GDM1 (cell line): Measurements from ENCODE around the gene IFRD2.
"Not testable (repeated sequence)": the region's sequence is repeated elsewhere in the genome, so short reads cannot be mapped to it uniquely, and the experiment has no call there.

Experiments used
- DNase-seq: peaks from one replicate; lab custom pipeline; 2025; lab: John Stamatoyannopoulos, UW

IFRD2 gene

GRCh38 chr3:50324351-50325112 is 32.3 kb upstream of the IFRD2 start:
- DNase-seq = peak; percentile 24

GRCh38 chr3:50323614-50324199 is 31.5 kb upstream of the IFRD2 start:
- no peak for DNase-seq

GRCh38 chr3:50323092-50323600 is 30.9 kb upstream of the IFRD2 start:
- DNase-seq = no peak

GRCh38 chr3:50322386-50323091 is 30.3 kb upstream of the IFRD2 start, which contains the start of gene HYAL2:
HYAL2 (minus strand) TSS chr3:50322745; CDS start chr3:50320489, 2,256 bp downstream.
- no peak for DNase-seq

- DNase-seq = no peak
These were observed 29.8 kb upstream of the IFRD2 start for GRCh38 chr3:50322115-50322385.

- peak; percentile 77 for DNase-seq
These were observed 29.3 kb upstream of the IFRD2 start for GRCh38 chr3:50321336-50322114.

- DNase-seq = peak; percentile 62
These were observed 28.7 kb upstream of the IFRD2 start for GRCh38 chr3:50320853-50321335.

GRCh38 chr3:50319894-50320625 is 27.8 kb upstream of the IFRD2 start:
- no peak for DNase-seq

GRCh38 chr3:50319181-50319893 is 27.1 kb upstream of the IFRD2 start:
- no peak for DNase-seq

- DNase-seq = no peak
These were observed 26.4 kb upstream of the IFRD2 start for GRCh38 chr3:50318615-50319014.

GRCh38 chr3:50318163-50318562 is 25.9 kb upstream of the IFRD2 start:
- DNase-seq = no peak

- no peak for DNase-seq
These were observed 25.1 kb upstream of the IFRD2 start for GRCh38 chr3:50317300-50317699.

- no peak for DNase-seq
These were observed 24.5 kb upstream of the IFRD2 start for GRCh38 chr3:50316657-50317242.

GRCh38 chr3:50314816-50315215 is 22.6 kb upstream of the IFRD2 start:
- DNase-seq = no peak

GRCh38 chr3:50314342-50314741 is 22.1 kb upstream of the IFRD2 start:
- no peak for DNase-seq

GRCh38 chr3:50312041-50312440 is 19.8 kb upstream of the IFRD2 start:
- DNase-seq = not testable (repeated sequence)

- DNase-seq = no peak
These were observed 12.4 kb upstream of the IFRD2 start for GRCh38 chr3:50304601-50305000.

GRCh38 chr3:50303013-50303815 is 11.0 kb upstream of the IFRD2 start, which contains the start of gene HYAL1:
HYAL1 (minus strand) TSS chr3:50303574; CDS start chr3:50302956, 618 bp downstream.
- DNase-seq = no peak
